Measurements from ENCODE around the gene NRTN. TPM values are rescaled to one million over a fixed set of nuclear protein-coding genes. Genes with fewer than 3 reads are reported as not detected.

NRTN gene
- total RNA-seq, 1 experiment from 2014 or later, result 4.6 TPM

- no peak overlapping the region; a peak in 1 of 7 replicates for H3K27ac Mint-ChIP-seq
- Histone ChIP-seq H3K79me2 (ENCODE audit: insufficient read depth, low read length) (no peaks in the 10 kb centered on the region), H4K20me1 (ENCODE audit: control insufficient read depth, insufficient read depth, insufficient read length) (no peaks in the 10 kb centered on the region), H3K4me2 (ENCODE audit: insufficient read depth, insufficient read length, low read length) (no peak overlapping the region), H2BK5ac (ENCODE audit: insufficient read length, low read length) (no peak overlapping the region), H3K27me3 (ENCODE audit: insufficient read depth, low read length) (no peaks in the 10 kb centered on the region), H2BK20ac (ENCODE audit: low read depth, low read length, poor library complexity, severe bottlenecking) (no peak overlapping the region), H4K91ac (ENCODE audit: insufficient read length, low read depth, low read length) (no peak overlapping the region), H4K5ac (ENCODE audit: insufficient read length, low read depth, low read length) (no peak overlapping the region), H3T11ph (ENCODE audit: low read length) (no peak overlapping the region), H3K79me1 (ENCODE audit: insufficient read depth, low read depth, low read length, poor library complexity, severe bottlenecking) (no peaks in the 10 kb centered on the region), H2AFZ (ENCODE audit: low read length) (no peak overlapping the region), H3K9me3 (ENCODE audit: control insufficient read depth, low read depth, low read length) (no peaks in the 10 kb centered on the region), H3K23ac (ENCODE audit: insufficient read length, low read depth, low read length) (no peak overlapping the region), H3K23me2 (ENCODE audit: insufficient read length, low read depth, low read length, poor library complexity, severe bottlenecking) (no peaks in the 10 kb centered on the region), H3K56ac (ENCODE audit: insufficient read length, low read depth, low read length) (no peak overlapping the region), H3K14ac (ENCODE audit: insufficient read depth, low read length) (no peak overlapping the region), H2BK15ac (ENCODE audit: low read depth, low read length) (no peak overlapping the region), H3K27ac (ENCODE audit: insufficient read length, low read depth, low read length) (no peak overlapping the region), H2AK5ac (ENCODE audit: insufficient read length, low read length) (no peak overlapping the region), H3K9ac (ENCODE audit: extremely low read depth, insufficient read length, low read length) (no peak overlapping the region), H2BK12ac (ENCODE audit: insufficient read length, low read depth, low read length) (no peak overlapping the region), H3K18ac (ENCODE audit: insufficient read length, low read depth, low read length) (no peak overlapping the region), H2BK120ac (ENCODE audit: low read depth, low read length, poor library complexity, severe bottlenecking) (no peak overlapping the region), H3K4me1 (ENCODE audit: insufficient read depth, low read length) (no peaks in the 10 kb centered on the region), H4K8ac (replicated peaks; ENCODE audit: insufficient read length, low read depth, low read length) (no peak overlapping the region), H3K4ac (ENCODE audit: low read depth, low read length) (no peak overlapping the region; the same call in 1 of the 2 replicates)
- DNase-seq, result no peak
- H3K27me3 Mint-ChIP-seq (ENCODE audit: low read depth), result peaks cover 33% of the 10 kb centered on the region
- no peaks in the 10 kb centered on the region for H3K9me3 Mint-ChIP-seq
- H3K36me3 Mint-ChIP-seq (ENCODE audit: insufficient read depth in 1 of 3, low read depth in 3 of 3), result no peaks in the 10 kb centered on the region
- H3K4me3 Mint-ChIP-seq, result no peak overlapping the region
- no peaks in the 10 kb centered on the region; a peak in 1 of 4 replicates for H3K4me1 Mint-ChIP-seq
- no CpG with 5 or more reads among the region's 11 CpGs for whole genome bisulfite sequencing (ENCODE audit: extremely low coverage, insufficient read length, low lambda C conversion rate)
- no peak for TF ChIP-seq CTCF (conservative IDR thresholded peaks at IDR 0.05)
These were observed 58.3 kb downstream of the NRTN start for GRCh38 chr19:5863030-5863665.

All from H9 (cell line).